SW 1271 (cell line): ENCODE measurements around the gene MYL6B.
"Not testable (repeated sequence)": the region's sequence is repeated elsewhere in the genome, so short reads cannot be mapped to it uniquely, and the experiment has no call there.

ENCODE experiments used
- DNase-seq, 2 experiments: peaks; one replicate each; lab custom pipeline; 2025; lab: John Stamatoyannopoulos, UW

MYL6B gene

DNA sequence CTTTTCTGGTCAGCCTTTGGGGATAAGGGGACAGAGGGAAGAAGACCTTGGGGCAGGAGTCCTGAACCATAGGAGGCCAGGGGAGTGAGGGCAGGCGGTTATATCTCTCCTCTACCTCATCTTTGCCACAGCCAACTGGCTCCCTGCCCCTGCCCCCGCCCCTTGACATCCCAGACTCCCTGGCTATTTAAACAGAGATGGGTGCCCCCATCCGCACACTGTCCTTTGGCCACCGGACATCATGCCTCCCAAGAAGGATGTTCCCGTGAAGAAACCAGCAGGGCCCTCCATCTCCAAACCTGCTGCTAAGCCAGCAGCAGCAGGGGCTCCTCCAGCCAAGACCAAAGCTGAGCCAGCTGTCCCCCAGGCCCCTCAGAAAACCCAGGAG, 1.3 kb downstream of the MYL6B start:
- no peak for DNase-seq

DNA sequence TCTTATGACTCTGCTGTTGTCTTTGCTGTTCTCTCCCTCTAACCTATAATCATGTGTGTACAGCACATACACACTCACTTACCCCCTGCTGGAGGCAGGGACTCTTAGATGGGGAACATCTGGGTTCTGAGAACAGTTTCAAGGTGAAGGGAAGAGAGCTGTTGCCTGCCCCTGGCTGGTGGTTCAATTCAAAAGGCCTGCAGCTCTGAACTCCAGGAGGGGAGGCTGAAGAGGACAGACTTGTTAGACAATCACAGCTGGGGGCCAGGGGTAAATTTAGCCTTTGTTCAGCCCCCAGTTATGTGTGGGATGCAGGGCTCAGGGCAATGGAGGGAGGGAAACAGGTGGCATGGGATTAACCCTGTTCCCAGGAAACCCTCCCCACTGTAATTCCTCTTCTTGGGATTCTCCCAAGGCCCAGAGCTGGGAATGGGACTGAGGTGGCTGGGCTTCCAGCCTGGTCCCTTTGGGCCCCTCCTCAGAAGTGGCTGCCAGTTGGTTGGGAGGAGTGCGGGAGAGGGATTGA, 1.9 kb downstream of the MYL6B start:
- no peak for DNase-seq

DNA sequence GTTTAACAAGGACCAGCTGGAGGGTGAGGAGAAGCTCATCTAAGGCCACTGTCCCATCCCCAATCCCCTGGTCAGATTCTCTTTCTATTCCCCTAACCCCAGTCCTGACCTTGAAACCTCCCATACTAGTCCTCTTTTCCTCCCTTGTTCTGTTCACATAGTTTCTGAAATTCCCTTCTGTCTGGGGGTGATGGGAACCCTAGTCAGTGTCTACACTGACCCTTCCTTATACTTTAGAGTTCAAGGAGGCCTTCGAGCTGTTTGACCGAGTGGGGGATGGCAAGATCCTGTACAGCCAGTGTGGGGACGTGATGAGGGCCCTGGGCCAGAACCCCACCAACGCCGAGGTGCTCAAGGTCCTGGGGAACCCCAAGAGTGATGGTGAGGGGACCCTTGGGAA, 2.4 kb downstream of the MYL6B start:
- DNase-seq, result no peak

DNA sequence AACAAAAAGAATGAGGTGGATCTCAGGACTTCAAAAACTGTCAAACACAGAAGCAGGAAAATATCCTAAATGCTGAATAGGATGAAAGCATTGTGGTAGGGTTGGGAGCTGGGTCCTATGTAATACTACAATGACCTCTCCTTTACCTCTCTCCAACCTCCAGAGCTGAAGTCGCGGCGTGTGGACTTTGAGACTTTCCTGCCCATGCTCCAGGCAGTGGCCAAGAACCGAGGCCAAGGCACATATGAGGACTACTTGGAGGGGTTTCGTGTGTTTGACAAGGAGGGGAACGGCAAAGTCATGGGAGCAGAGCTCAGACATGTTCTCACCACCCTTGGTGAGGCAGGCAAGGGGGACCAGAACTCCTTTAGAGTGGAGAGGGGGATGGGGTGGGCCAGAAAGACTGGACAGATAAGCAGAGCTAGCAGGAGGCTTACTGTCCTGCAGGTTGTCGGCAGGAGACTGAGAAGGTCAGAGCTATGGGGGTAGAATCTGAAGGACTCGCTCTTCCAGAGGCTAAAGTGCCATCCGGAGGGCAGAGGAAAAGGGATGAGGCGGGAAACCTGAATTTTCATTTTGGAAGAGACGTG, 3.0 kb downstream of the MYL6B start:
- DNase-seq, result no peak

- not testable (repeated sequence) for DNase-seq
Observed at GRCh38 chr12:56156464-56157200, 4.2 kb downstream of the MYL6B start.

DNA sequence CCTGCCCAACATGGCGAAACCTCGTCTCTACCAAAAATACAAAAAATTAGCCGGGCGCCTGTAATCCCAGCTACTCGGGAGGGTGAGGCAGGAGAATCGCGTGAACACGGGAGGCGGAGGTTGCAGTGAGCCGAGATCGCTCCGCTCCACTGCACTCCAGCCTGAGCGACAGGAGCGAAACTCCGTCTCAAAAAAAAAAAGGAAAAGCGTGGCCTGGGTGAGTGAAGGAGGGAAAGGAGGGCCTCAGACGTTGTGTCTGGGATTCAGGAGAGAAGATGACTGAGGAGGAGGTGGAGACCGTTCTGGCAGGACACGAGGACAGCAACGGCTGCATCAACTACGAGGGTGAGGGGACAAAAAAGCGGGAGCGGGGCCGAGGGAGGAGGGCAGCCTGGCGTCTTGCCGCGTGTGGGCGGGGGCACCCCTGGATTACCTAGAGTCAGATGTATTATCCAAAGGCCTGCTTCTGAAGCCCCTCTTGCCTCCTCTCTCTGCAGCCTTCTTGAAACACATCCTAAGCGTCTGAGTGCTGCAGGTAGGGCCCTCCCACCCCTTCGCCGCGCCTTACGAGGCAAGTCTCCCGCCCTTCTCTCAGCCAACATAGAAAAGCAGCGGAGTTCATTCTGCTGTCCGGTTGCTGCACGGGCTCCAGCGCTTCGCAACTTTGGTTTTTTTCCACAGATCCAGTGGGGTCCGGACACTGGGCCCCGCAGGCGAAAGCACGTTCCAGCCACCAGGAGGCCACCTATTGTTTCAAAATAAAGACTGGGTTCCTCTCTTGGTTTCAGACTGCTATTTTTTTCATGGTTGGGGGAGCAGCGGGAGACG, 5.0 kb downstream of the MYL6B start:
- DNase-seq, result peak; percentile 86 to 93

DNA sequence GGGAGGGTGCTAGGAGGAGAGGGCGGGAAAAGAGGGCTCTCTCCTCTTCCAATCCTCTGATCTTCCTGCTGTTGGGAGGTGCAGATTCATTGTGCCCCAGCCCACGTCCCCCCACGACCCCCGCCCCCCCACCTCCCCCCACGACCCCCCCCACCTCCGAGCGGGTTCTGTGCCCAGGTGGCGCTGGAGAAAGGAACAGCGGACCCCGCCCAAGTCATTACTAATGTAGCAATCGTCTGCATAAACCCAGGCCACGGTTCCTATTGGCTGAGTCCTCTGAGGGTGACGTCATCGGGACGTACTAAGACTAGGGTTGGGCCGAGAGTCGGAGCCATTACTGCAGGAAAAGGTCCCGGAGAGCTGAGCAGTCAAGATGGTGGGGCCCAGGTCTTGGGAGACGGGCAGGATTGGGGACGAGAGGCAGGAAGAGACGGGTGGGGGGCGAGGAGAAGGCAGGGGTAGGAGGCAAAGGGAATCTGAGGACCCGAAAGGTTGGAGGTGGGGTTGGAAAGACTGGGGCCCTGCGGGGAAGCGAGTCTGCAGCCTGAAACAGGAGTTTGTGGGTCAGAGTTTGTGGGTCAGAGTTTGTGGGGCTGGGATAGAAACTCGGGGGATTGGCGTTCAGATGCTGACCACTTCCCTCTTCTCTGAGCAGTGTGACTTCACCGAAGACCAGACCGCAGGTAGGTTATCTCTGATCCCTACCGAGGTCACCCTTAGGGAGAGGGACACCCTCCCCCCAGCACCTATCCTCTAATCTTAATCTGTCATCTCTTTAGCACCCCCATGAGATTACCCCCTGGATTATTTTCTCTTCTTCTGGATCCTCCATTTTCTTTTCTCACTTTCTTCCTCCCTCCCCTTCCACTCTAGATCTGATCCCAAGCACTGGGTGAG, 5.9 kb downstream of the MYL6B start, which contains the start of gene MYL6:
TSS of gene MYL6 (plus strand) at position 331 of the 897 bp plus-strand sequence. CDS start at position 374, 43 bp downstream.
- peak; percentile 92 to 98 for DNase-seq

DNA sequence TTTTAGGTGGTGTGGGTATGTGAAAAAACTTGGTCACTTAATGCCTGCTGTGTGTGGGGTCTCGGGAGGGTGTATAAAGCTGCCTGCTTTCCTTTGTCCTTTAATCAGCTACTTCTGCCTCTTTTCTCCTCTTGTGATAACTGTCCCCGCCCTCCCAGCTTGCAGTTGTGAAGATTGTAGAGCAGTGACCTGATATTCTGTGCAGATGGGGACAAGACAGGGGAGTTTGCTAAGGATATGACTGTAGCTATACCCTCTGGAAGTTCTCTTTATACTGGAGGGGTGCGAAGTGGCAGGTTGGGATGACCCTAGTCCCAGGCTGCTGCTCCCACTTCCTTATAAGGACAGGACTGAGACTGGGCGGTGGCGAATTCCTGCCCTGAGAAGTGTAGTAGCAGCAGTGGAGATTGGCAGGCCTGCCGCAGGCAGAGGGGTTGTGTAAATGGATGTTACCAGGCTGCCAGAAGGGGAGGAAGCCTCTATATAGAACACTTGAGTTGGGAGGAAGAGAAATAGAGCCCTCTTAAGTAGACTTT, 6.6 kb downstream of the MYL6B start:
- peak in 1 of 2 experiments; percentile 55 for DNase-seq

DNA sequence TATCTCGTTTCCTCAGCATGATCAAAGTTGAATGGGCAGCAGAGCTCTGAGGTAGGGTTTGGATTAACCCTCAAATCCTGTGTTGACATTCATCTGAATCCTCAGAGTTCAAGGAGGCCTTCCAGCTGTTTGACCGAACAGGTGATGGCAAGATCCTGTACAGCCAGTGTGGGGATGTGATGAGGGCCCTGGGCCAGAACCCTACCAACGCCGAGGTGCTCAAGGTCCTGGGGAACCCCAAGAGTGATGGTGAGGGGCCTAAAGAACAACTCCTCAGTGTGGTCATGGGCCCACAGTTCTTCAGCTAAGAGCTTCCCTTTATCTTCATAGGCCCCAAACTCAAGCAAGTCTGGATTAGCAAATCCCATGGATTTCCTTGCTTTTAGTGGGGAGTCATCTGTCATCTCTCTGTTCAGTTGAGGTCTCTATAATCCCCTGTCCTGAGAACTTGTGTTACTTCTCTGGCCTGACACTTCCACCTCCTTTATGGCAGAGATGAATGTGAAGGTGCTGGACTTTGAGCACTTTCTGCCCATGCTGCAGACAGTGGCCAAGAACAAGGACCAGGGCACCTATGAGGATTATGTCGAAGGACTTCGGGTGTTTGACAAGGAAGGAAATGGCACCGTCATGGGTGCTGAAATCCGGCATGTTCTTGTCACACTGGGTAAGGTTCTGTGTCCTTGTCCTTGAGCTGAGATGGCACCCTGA, 7.2 kb downstream of the MYL6B start:
- DNase-seq, result no peak

GRCh38 chr12:56160193-56160763, 7.9 kb downstream of the MYL6B start:
- peak in 1 of 2 experiments; percentile 36 for DNase-seq

GRCh38 chr12:56160894-56161689, 8.7 kb downstream of the MYL6B start:
- no peak for DNase-seq

- DNase-seq, result no peak
Observed at GRCh38 chr12:56161690-56162351, 9.4 kb downstream of the MYL6B start.

GRCh38 chr12:56162468-56163290, 10.3 kb downstream of the MYL6B start:
- no peak for DNase-seq

DNA sequence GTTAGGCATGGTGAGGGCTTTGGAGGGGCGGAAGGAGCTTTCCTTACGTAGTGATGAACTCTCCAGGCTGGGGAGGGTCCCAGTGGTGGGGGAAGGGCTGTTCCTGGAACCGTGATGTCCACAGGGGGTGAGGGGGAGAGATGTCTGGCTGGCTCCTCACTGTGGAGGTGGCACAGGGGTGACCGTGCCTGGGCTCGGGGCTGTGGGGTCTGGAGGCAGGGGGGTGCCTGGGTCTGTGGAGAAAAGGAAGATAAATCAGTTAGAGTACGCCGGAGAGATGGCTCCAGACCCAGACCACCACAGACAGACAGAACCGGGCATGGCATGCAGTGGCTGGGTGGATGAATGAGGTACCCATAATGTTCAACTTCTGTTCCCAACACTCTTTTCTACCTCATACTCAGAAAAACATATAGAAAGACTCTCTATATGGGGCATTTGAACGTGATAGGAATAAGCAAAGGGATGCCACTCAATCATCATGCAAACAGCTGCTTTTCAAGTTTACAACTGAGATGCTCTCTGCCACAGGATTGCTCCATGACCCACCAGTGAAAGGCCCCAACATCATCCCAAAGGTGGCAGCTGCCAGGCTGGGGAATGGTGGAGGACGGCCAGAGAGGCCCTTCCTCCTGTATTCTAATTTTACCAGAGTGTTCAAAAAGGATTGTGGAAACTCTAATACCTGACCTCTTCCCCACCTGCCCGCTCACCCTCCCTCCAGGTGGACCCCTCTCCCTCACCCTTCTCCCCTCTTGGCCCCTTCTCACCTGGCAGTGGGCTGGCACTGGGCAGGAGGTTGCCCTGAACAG, 11.4 kb downstream of the MYL6B start:
- no peak for DNase-seq

GRCh38 chr12:56164345-56164729, 11.9 kb downstream of the MYL6B start:
- DNase-seq, result no peak

- DNase-seq, result no peak
Observed at GRCh38 chr12:56165369-56165768, 13.0 kb downstream of the MYL6B start.

DNA sequence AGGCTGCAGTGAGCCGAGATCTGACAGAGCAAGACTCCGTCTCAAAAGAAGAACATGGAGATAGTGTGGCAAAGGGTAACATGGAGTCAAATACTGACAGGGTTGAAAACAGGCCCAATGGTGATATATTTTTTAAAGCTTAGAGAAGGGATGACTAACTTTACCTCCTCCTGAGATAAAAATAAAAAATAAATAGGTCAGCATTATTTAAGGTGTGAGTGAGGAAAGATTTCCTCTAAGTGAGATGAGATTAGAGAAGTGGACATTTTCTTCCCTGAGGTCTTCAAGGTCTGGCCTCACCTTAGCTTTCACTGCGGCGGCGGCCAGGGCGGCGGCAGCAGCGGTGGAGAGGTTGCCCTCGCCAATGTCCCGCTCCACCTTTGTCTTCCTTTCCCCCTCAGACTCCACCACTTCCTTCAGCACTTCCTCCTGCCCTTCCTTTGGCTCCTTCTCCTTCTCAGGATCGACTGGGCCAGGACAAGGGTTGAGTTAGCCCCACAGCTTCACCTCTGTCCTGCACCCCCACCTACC, 16.9 kb downstream of the MYL6B start:
- DNase-seq, result no peak
